ENCODE data around the gene NDUFV1. TPM values are rescaled to one million over a fixed set of nuclear protein-coding genes. Genes with fewer than 3 reads are reported as not detected.
A peak's percentile ranks its signal among the peaks of the same experiment; 100 is the strongest.

Gene NDUFV1
- total and polyA plus RNA-seq, 2 donors (not counting 1 experiment from before 2014, with no cell fraction given): 238 to 315 TPM

GRCh38 chr11:67583247-67584204 is 23.2 kb upstream of the NDUFV1 start, which contains the start of gene GSTP1:
Gene GSTP1, plus strand, starts transcription at chr11:67583812. Its CDS starts 32 bp downstream, at chr11:67583844.
- H3K79me2 ChIP-seq (ENCODE audit: control insufficient read depth, insufficient read depth, low read length): no peaks in the 10 kb centered on the region
- Mint-ChIP-seq H3K27ac (peak within 1 kb of the TSS; percentile 100), H3K27me3 (peaks cover 5% of the 10 kb centered on the region), H3K9me3 (ENCODE audit: insufficient read depth) (peaks cover 3% of the 10 kb centered on the region), H3K4me1 (peaks cover 68% of the 10 kb centered on the region), H3K4me3 (peak within 1 kb of the TSS; percentile 93)
- peaks cover 67 to 73% of the 10 kb centered on the region in 2 donors for H3K4me1 ChIP-seq (ENCODE audit: control insufficient read depth in 2 of 2, insufficient read depth in 2 of 2, low read length in 2 of 2)
- peak within 1 kb of the TSS; percentile 34 to 69 (median 58) for H3K4me3 ChIP-seq (ENCODE audit: control extremely low read depth in 1 of 5, extremely low read depth in 1 of 5, insufficient read depth in 1 of 5, low read depth in 2 of 5, low read length in 4 of 5)
- H3K4me2 ChIP-seq (replicated peaks; ENCODE audit: low read depth, low read length, poor library complexity, severe bottlenecking): peak within 1 kb of the TSS; percentile 94
- H4K20me1 ChIP-seq (ENCODE audit: control insufficient read depth, insufficient read depth, low read length, poor library complexity, severe bottlenecking): no peaks in the 10 kb centered on the region
- peak within 1 kb of the TSS; percentile 51 to 91 for H3K27ac ChIP-seq (ENCODE audit: low read length in 2 of 2)
- no peak for TF ChIP-seq EZH2 (IDR thresholded peaks at IDR 0.05; ENCODE audit: borderline replicate concordance, insufficient read depth, low read depth, low read length, poor library complexity, severe bottlenecking)
- TF ChIP-seq CTCF (IDR thresholded peaks at IDR 0.05): peak; percentile 71
- ChIA-PET POLR2A (interaction anchor here (0.5 to 1.6 kb wide), 15 partner anchors 16 to 231 kb away, joined by 3 to 6 read pairs (median 5); partner anchors contain the start of genes NUDT8, POLD4 and TMEM134), CTCF (interaction anchor here (0.6 to 3.6 kb wide), 10 partner anchors 9 to 131 kb away, joined by 3 to 30 read pairs (median 4); partner anchors contain the start of genes CDK2AP2, GPR152 and NUDT8)
- DNase-seq (peak; percentile 86), ATAC-seq (ENCODE audit: low read depth) (peak; percentile 71)
- H2AFZ ChIP-seq (ENCODE audit: insufficient read depth, low read depth, low read length, poor library complexity, severe bottlenecking): peak within 1 kb of the TSS; percentile 79
- peaks cover 0 to 4% (median 2%) of the 10 kb centered on the region in 4 experiments for H3K27me3 ChIP-seq (replicated peaks in 1 of 4; ENCODE audit: control extremely low read depth in 1 of 4, control insufficient read depth in 3 of 4, insufficient read depth in 4 of 4, low read length in 3 of 4)
- H3K9ac ChIP-seq (ENCODE audit: low read length): peak within 1 kb of the TSS; percentile 71
- peaks cover 0 to 4% (median 0%) of the 10 kb centered on the region in 3 donors for H3K9me3 ChIP-seq (ENCODE audit: control extremely low read depth in 1 of 3, control insufficient read depth in 2 of 3, insufficient read depth in 1 of 3, low read length in 2 of 3)
- intact Hi-C loops (cut with micrococcal nuclease): loop anchor here (1.0 to 10.0 kb wide), 4 partner anchors 23 to 319 kb away; partner anchors contain the start of genes GRK2, NDUFV1, PPP1CA and TBC1D10C
- under 1% methylated on average over 67 of the region's 81 CpGs for WGBS (ENCODE audit: insufficient coverage)
- H3K36me3 ChIP-seq (replicated peaks in 1 of 2; ENCODE audit: control extremely low read depth in 1 of 2, control insufficient read depth in 1 of 2, extremely low read depth in 1 of 2, insufficient read depth in 2 of 2, low read length in 1 of 2): no peaks in the 10 kb centered on the region
